Peyer's patch (tissue), 4 donors: ENCODE data around the gene MMP11. TPM values are rescaled to one million over a fixed set of nuclear protein-coding genes. Genes with fewer than 3 reads are reported as not detected.
A peak's percentile ranks its signal among the peaks of the same experiment; 100 is the strongest.

Experiments
- DNase-seq, 3 donors: peaks; one replicate each; pipeline ENCODE4 v3.0.0-alpha.2; 2017 to 2019
- H3K27ac ChIP-seq, 4 donors: fragments of 200-600 bp; sonication (generic); one replicate each; pipeline ENCODE4 v1.5.1; 2016 to 2019
- H3K27me3 ChIP-seq, 2 donors: fragments of 200-600 bp; sonication (generic); one replicate each; pipeline ENCODE4 v1.5.1; 2019
- H3K36me3 ChIP-seq, 3 donors: fragments of 200-600 bp; sonication (generic); one replicate each; pipeline ENCODE4 v1.5.1; 2016 to 2019
- H3K4me1 ChIP-seq, 4 donors: fragments of 200-600 bp; sonication (generic); one replicate each; pipeline ENCODE4 v1.5.1; 2016 to 2019
- H3K4me3 ChIP-seq, 4 donors: fragments of 200-600 bp; sonication (generic); 1 replicate in 3 of 4; 2 replicates in 1 of 4; pipeline ENCODE4 v1.5.1; 2016 to 2019; ENCODE audit warnings: mild to moderate bottlenecking in 1 of 4
- H3K9me3 ChIP-seq, 4 donors: fragments of 200-600 bp; sonication (generic); one replicate each; pipeline ENCODE4 v1.5.1; 2016 to 2019; ENCODE audit warnings: mild to moderate bottlenecking in 1 of 4
- CTCF ChIP-seq, 6 experiments: fragments of 450-650 bp in 4 of 6; fragments of 200-600 bp in 2 of 6; sonication (generic) in 1 of 6; IDR thresholded peaks; one replicate each; pipeline ENCODE4 v1.5.1; 2017 to 2019; ENCODE audit warnings: antibody characterized with exemption in 6 of 6, mild to moderate bottlenecking in 3 of 6, moderate library complexity in 1 of 6
- POLR2A ChIP-seq, 2 donors: fragments of 450-650 bp; IDR thresholded peaks; one replicate each; pipeline ENCODE4 v1.5.1; 2017; ENCODE audit warnings: antibody characterized with exemption in 2 of 2, mild to moderate bottlenecking in 2 of 2, moderate library complexity in 2 of 2
- total RNA-seq, 4 donors: library from RNA; depleted of rRNA; stranded (reverse); fragments of >200 nt; gene quantifications; one replicate each; pipeline ENCODE4 v1.1.0, GENCODE V29; 2016

MMP11 gene
- total RNA-seq, 4 donors from 2014 or later, result 2.9 to 19.5 (median 13.7) TPM

- Histone ChIP-seq H3K4me3 (peak within 1 kb of the TSS in 3 of 4 donors; percentile 26 to 32 (median 32)), H3K4me1 (peaks cover 0 to 41% (median 17%) of the 10 kb centered on the region in 4 donors), H3K27ac (peak within 1 kb of the TSS in 1 of 4 donors; percentile 59), H3K9me3 (no peaks in the 10 kb centered on the region), H3K27me3 (no peaks in the 10 kb centered on the region), H3K36me3 (peaks cover 0 to 13% (median 0%) of the 10 kb centered on the region in 3 donors)
- TF ChIP-seq CTCF (IDR thresholded peaks at IDR 0.05) (no peak), POLR2A (IDR thresholded peaks at IDR 0.05) (no peak)
- peak in 1 of 3 donors; percentile 40 for DNase-seq
These were observed 9.6 kb upstream of the MMP11 start, which contains the start of gene C22orf15 for GRCh38 chr22:23762842-23763578. Gene C22orf15 (plus strand): TSS chr22:23762990. CDS start chr22:23763307, 317 bp downstream.

GRCh38 chr22:23763579-23763945 is 9.1 kb upstream of the MMP11 start:
- Histone ChIP-seq H3K27me3 (no peaks in the 10 kb centered on the region), H3K27ac (peak overlapping the region in 1 of 4 donors; percentile 59), H3K4me3 (peak overlapping the region in 3 of 4 donors; percentile 26 to 32 (median 32)), H3K9me3 (no peaks in the 10 kb centered on the region), H3K36me3 (peaks cover 0 to 13% (median 0%) of the 10 kb centered on the region in 3 donors), H3K4me1 (peaks cover 0 to 43% (median 20%) of the 10 kb centered on the region in 4 donors)
- TF ChIP-seq POLR2A (IDR thresholded peaks at IDR 0.05) (no peak), CTCF (IDR thresholded peaks at IDR 0.05) (no peak)
- DNase-seq, result peak in 2 of 3 donors; percentile 66 to 73

- H3K4me3 ChIP-seq, result peak overlapping the region in 2 of 4 donors; percentile 32
- TF ChIP-seq POLR2A (IDR thresholded peaks at IDR 0.05) (no peak), CTCF (IDR thresholded peaks at IDR 0.05) (no peak)
- no peaks in the 10 kb centered on the region for H3K27me3 ChIP-seq
- peaks cover 0 to 13% (median 0%) of the 10 kb centered on the region in 3 donors for H3K36me3 ChIP-seq
- no peak for DNase-seq
- H3K27ac ChIP-seq, result peak overlapping the region in 1 of 4 donors; percentile 59
- peaks cover 0 to 46% (median 22%) of the 10 kb centered on the region in 4 donors for H3K4me1 ChIP-seq
- H3K9me3 ChIP-seq, result no peaks in the 10 kb centered on the region
These were observed 8.7 kb upstream of the MMP11 start for GRCh38 chr22:23763954-23764353.

GRCh38 chr22:23764899-23765881 is 7.5 kb upstream of the MMP11 start:
- TF ChIP-seq CTCF (IDR thresholded peaks at IDR 0.05) (no peak), POLR2A (IDR thresholded peaks at IDR 0.05) (no peak)
- Histone ChIP-seq H3K4me3 (peak overlapping the region in 1 of 4 donors; percentile 7), H3K27ac (no peak overlapping the region), H3K36me3 (peaks cover 0 to 13% (median 0%) of the 10 kb centered on the region in 3 donors), H3K9me3 (no peaks in the 10 kb centered on the region), H3K4me1 (peaks cover 0 to 51% (median 25%) of the 10 kb centered on the region in 4 donors), H3K27me3 (no peaks in the 10 kb centered on the region)
- DNase-seq, result no peak

- TF ChIP-seq CTCF (IDR thresholded peaks at IDR 0.05) (no peak), POLR2A (IDR thresholded peaks at IDR 0.05) (no peak)
- H3K36me3 ChIP-seq, result peaks cover 0 to 13% (median 0%) of the 10 kb centered on the region in 3 donors
These were observed 5.4 kb upstream of the MMP11 start for GRCh38 chr22:23767303-23767672.

More at GRCh38 chr22:23767303-23767672, 5.4 kb upstream of the MMP11 start:
- DNase-seq, result no peak
- Histone ChIP-seq H3K9me3 (no peaks in the 10 kb centered on the region), H3K4me3 (peak overlapping the region; percentile 63 to 81 (median 78)), H3K4me1 (peaks cover 0 to 59% (median 33%) of the 10 kb centered on the region in 4 donors), H3K27ac (peak overlapping the region; percentile 83 to 94 (median 87)), H3K27me3 (no peaks in the 10 kb centered on the region)
